DOHH2 (cell line): Measurements from ENCODE around the gene NT5DC3.

Experiments used
- H3F3A ChIP-seq: fragments of 200-600 bp; sonication (generic), shearing (Covaris generic); 2 replicates; pipeline ENCODE4 v1.6.0; 2016; ENCODE audit warnings: antibody characterized with exemption, mild to moderate bottlenecking; ENCODE audit not compliant: control insufficient read depth, insufficient read depth
- H3K27ac ChIP-seq: fragments of 200-600 bp; sonication (generic); 2 replicates; pipeline ENCODE4 v1.5.1; 2014; ENCODE audit warnings: low read depth, mild to moderate bottlenecking, low read length, moderate library complexity
- H3K27me3 ChIP-seq: fragments of 200-600 bp; sonication (generic); 2 replicates; pipeline ENCODE4 v1.6.1; 2014; ENCODE audit warnings: mild to moderate bottlenecking, low read length, mixed read lengths; ENCODE audit not compliant: control insufficient read depth
- H3K36me3 ChIP-seq: fragments of 200-600 bp; sonication (generic); 2 replicates; pipeline ENCODE4 v1.6.1; 2014; ENCODE audit warnings: mild to moderate bottlenecking, low read length, moderate library complexity, mixed read lengths; ENCODE audit not compliant: control insufficient read depth
- H3K4me1 ChIP-seq: fragments of 200-600 bp; sonication (generic); 2 replicates; pipeline ENCODE4 v1.6.1; 2014; ENCODE audit warnings: mild to moderate bottlenecking, low read length, mixed read lengths; ENCODE audit not compliant: control insufficient read depth
- H3K4me2 ChIP-seq: fragments of 200-600 bp; sonication (generic); 2 replicates; pipeline ENCODE4 v1.6.0; 2014; ENCODE audit warnings: mild to moderate bottlenecking, low read length, moderate library complexity
- H3K4me3 ChIP-seq: fragments of 200-600 bp; sonication (generic); 2 replicates; pipeline ENCODE4 v1.5.1; 2014; ENCODE audit warnings: mild to moderate bottlenecking, low read length, mixed read lengths
- H3K79me2 ChIP-seq: fragments of 200-600 bp; sonication (generic); 2 replicates; pipeline ENCODE4 v1.6.1; 2014; ENCODE audit warnings: mild to moderate bottlenecking, low read length, mixed read lengths; ENCODE audit not compliant: control insufficient read depth
- H3K9me2 ChIP-seq: fragments of 200-600 bp; sonication (generic); replicated peaks from 2 replicates; pipeline ENCODE4 v1.6.1; 2014; ENCODE audit warnings: mild to moderate bottlenecking, low read length, mixed read lengths; ENCODE audit not compliant: control insufficient read depth
- H3K9me3 ChIP-seq: fragments of 200-600 bp; sonication (generic); 2 replicates; pipeline ENCODE4 v1.6.1; 2014; ENCODE audit warnings: antibody characterized with exemption, low read length, mixed read lengths; ENCODE audit not compliant: control insufficient read depth, insufficient read depth
- H4K20me1 ChIP-seq: fragments of 200-600 bp; sonication (generic); 2 replicates; pipeline ENCODE4 v1.6.0; 2014; ENCODE audit warnings: low read depth, mild to moderate bottlenecking, antibody characterized with exemption, low read length, moderate library complexity; ENCODE audit not compliant: control insufficient read depth, insufficient read depth
- CTCF ChIP-seq: fragments of 200-600 bp; sonication (generic); IDR thresholded peaks from one replicate; pipeline ENCODE4 v1.5.1; 2014; ENCODE audit warnings: antibody characterized with exemption, mild to moderate bottlenecking, low read depth, low read length; ENCODE audit not compliant: poor library complexity, severe bottlenecking
- EZH2phosphoT487 ChIP-seq: fragments of 200-600 bp; sonication (generic); IDR thresholded peaks from 2 replicates; pipeline ENCODE4 v1.6.1; 2017; ENCODE audit warnings: borderline replicate concordance, mild to moderate bottlenecking, antibody characterized with exemption, low read length, moderate library complexity, mixed read lengths

Gene NT5DC3

GRCh38 chr12:103881261-103881660 lies 40.2 kb upstream of the NT5DC3 start:
- H3K36me3 ChIP-seq = no peaks in the 10 kb centered on the region
- H3K4me1 ChIP-seq = peaks cover 13% of the 10 kb centered on the region
- no peaks in the 10 kb centered on the region for H3K9me3 ChIP-seq
- peaks cover 8% of the 10 kb centered on the region for H3K27me3 ChIP-seq
- no peak overlapping the region for H3K4me3 ChIP-seq
- H4K20me1 ChIP-seq = no peaks in the 10 kb centered on the region
- H3K9me2 ChIP-seq = no peaks in the 10 kb centered on the region
- TF ChIP-seq EZH2phosphoT487 (no peak), CTCF (no peak)
- no peaks in the 10 kb centered on the region for H3K79me2 ChIP-seq
- no peak overlapping the region for H3K27ac ChIP-seq
- no peaks in the 10 kb centered on the region for H3F3A ChIP-seq
- H3K4me2 ChIP-seq = 0 out of 2 replicates have a peak overlapping the region, but pooled peaks have one; percentile 12

GRCh38 chr12:103880299-103881142 lies 39.5 kb upstream of the NT5DC3 start:
- Histone ChIP-seq H3K4me1 (peaks cover 13% of the 10 kb centered on the region), H3K27ac (no peak overlapping the region), H3K36me3 (no peaks in the 10 kb centered on the region)

GRCh38 chr12:103879878-103880277 lies 38.8 kb upstream of the NT5DC3 start:
- H3F3A ChIP-seq = no peaks in the 10 kb centered on the region
- H3K4me1 ChIP-seq = peaks cover 13% of the 10 kb centered on the region
- no peak overlapping the region for H3K4me3 ChIP-seq
- H3K36me3 ChIP-seq = no peaks in the 10 kb centered on the region
- no peaks in the 10 kb centered on the region for H4K20me1 ChIP-seq
- no peaks in the 10 kb centered on the region for H3K9me3 ChIP-seq
- no peaks in the 10 kb centered on the region for H3K79me2 ChIP-seq
- no peak for TF ChIP-seq CTCF
- no peaks in the 10 kb centered on the region for H3K9me2 ChIP-seq
- H3K27ac ChIP-seq = no peak overlapping the region
- no peak overlapping the region for H3K4me2 ChIP-seq
- peaks cover 10% of the 10 kb centered on the region for H3K27me3 ChIP-seq

More at GRCh38 chr12:103880299-103881142, 39.5 kb upstream of the NT5DC3 start:
- H3K4me2 ChIP-seq = no peak overlapping the region
- no peaks in the 10 kb centered on the region for H3K9me3 ChIP-seq
- no peaks in the 10 kb centered on the region for H4K20me1 ChIP-seq
- H3K4me3 ChIP-seq = no peak overlapping the region
- peaks cover 9% of the 10 kb centered on the region for H3K27me3 ChIP-seq
- H3F3A ChIP-seq = no peaks in the 10 kb centered on the region
- no peaks in the 10 kb centered on the region for H3K9me2 ChIP-seq
- TF ChIP-seq EZH2phosphoT487 (no peak), CTCF (no peak)
- no peaks in the 10 kb centered on the region for H3K79me2 ChIP-seq
